Measurements from ENCODE around the gene KAT6B. TPM values are rescaled to one million over a fixed set of nuclear protein-coding genes. Genes with fewer than 3 reads are reported as not detected.

KAT6B gene
- total and polyA plus RNA-seq, 2 experiments from 2014 or later = 32.0 to 43.9 TPM

DNA sequence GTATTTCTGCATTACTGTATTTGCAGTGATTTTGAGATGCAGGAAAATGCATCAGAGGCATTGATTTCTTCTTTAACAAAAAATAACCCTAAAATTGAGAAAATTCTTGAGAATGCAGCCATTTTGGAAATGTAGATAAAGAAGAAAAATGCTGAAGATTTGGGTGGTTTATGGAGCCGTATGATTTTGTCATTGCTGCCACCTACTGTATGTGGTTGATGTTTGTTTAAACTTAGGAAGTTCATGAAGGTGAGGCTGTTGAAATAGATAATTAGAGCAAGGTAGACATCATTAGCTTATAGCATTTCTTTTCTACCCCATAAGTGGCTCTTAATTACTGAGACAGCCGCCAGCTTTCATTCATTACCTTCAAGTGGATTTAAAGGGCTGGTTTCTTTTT lies 193.0 kb downstream of the KAT6B start:
- no peaks in the 10 kb centered on the region for H3K27me3 ChIP-seq
- TF ChIP-seq CTCF (IDR thresholded peaks at IDR 0.05; ENCODE audit: low read depth, low read length) = peak; percentile 43
- no peaks in the 10 kb centered on the region for H3K9me3 ChIP-seq (ENCODE audit: low read depth)
- no peak overlapping the region for H3K4me3 ChIP-seq
- H3K27ac ChIP-seq = no peak overlapping the region
- H3K36me3 ChIP-seq = peaks cover 9% of the 10 kb centered on the region
- DNase-seq (ENCODE audit: low read depth in 1 of 2, low spot score in 1 of 2) = peak in 1 of 2 donors; percentile 57
- H3K4me1 ChIP-seq (ENCODE audit: low read depth) = peaks cover 7% of the 10 kb centered on the region

DNA sequence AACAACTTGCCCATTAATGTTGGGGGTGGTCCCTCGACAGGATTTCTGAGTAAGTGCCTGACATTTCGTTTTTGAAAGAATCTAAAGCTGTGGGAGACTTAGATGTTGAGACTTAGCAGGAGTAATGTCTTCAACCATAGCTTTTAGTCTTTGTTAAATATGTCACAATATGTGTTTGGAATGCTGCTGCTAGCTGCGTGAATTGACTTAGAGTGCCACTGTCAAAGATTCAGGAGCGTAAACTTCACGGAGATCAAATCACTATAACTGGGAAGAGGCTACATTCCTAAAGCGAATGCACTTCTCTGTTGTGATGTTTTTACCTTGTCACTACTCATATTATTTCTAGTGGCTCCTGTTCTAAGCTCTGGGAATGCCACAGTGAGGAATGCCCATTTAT lies 193.8 kb downstream of the KAT6B start:
- no peak for TF ChIP-seq CTCF (IDR thresholded peaks at IDR 0.05; ENCODE audit: low read depth, low read length)
- no peaks in the 10 kb centered on the region for H3K27me3 ChIP-seq
- no peaks in the 10 kb centered on the region for H3K9me3 ChIP-seq (ENCODE audit: low read depth)
- DNase-seq (ENCODE audit: low read depth in 1 of 2, low spot score in 1 of 2) = no peak
- no peak overlapping the region for H3K27ac ChIP-seq
- peaks cover 15% of the 10 kb centered on the region for H3K36me3 ChIP-seq
- no peak overlapping the region for H3K4me3 ChIP-seq
- peaks cover 7% of the 10 kb centered on the region for H3K4me1 ChIP-seq (ENCODE audit: low read depth)

DNA sequence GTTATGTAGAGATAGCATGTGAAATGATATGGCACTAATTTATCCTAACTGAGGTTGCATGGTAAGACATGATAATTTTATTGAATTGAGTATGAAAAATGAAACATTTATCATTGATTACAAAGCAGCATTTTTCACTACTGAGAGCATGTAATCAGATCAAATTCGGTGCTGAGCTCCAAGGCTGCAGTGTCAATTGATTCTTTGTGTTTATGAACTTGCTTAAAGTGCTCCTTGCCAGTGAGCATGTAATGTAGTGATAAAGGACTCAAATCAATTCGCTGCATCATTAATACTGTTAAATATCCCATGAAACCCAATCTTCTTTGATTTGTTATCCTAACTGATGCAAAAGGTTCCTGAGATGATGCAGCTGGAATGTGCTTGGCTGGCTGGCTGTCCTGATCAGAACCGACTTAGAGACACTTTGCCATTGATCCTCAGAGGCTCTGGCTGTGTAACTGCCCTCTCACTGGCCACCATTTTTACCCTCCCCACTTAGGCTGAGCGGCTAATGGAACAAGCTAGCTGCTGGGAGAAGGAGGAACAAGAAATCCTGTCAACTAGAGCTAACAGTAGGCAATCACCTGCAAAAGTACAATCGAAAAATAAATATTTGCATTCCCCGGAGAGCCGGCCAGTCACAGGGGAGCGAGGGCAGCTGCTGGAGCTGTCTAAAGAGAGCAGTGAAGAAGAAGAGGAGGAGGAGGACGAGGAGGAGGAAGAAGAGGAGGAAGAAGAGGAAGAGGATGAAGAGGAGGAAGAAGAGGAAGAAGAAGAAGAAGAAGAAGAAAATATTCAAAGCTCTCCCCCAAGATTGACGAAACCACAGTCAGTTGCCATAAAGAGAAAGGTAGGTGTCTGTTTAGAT lies 195.2 kb downstream of the KAT6B start:
- DNase-seq (ENCODE audit: low read depth in 1 of 2, low spot score in 1 of 2) = no peak
- no peak for TF ChIP-seq CTCF (IDR thresholded peaks at IDR 0.05; ENCODE audit: low read depth, low read length)
- Histone ChIP-seq H3K4me1 (ENCODE audit: low read depth) (peaks cover 7% of the 10 kb centered on the region), H3K27me3 (no peaks in the 10 kb centered on the region), H3K27ac (no peak overlapping the region), H3K4me3 (no peak overlapping the region), H3K9me3 (ENCODE audit: low read depth) (no peaks in the 10 kb centered on the region), H3K36me3 (peaks cover 25% of the 10 kb centered on the region)

DNA sequence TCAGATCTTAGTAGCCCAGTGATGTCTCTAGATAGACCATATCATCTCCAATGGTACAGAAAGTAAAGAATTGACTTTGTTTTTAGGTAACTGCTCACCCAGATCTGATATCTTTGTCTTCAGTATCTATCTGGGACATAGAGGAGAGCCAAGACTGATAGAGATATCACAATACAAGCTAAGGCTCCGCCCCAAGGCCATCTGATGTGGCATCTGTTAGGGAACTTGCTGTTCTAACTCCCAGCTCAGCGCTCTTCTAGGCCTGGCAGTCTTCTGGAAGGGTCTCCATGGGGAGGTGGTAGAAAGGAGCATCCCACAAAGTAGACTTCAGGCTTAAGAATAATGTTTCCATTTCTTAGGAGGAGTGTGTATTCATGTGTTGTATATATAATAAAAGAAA lies 196.7 kb downstream of the KAT6B start:
- TF ChIP-seq CTCF (IDR thresholded peaks at IDR 0.05; ENCODE audit: low read depth, low read length) = no peak
- Histone ChIP-seq H3K27me3 (no peaks in the 10 kb centered on the region), H3K4me3 (no peak overlapping the region), H3K9me3 (ENCODE audit: low read depth) (no peaks in the 10 kb centered on the region), H3K36me3 (peaks cover 32% of the 10 kb centered on the region), H3K27ac (no peak overlapping the region), H3K4me1 (ENCODE audit: low read depth) (peaks cover 7% of the 10 kb centered on the region)
- no peak for DNase-seq (ENCODE audit: low read depth in 1 of 2, low spot score in 1 of 2)

GRCh38 chr10:75024971-75025523 lies 198.6 kb downstream of the KAT6B start:
- no peak for TF ChIP-seq CTCF (IDR thresholded peaks at IDR 0.05; ENCODE audit: low read depth, low read length)
- Histone ChIP-seq H3K27me3 (no peaks in the 10 kb centered on the region), H3K9me3 (ENCODE audit: low read depth) (no peaks in the 10 kb centered on the region), H3K27ac (no peak overlapping the region), H3K4me1 (ENCODE audit: low read depth) (no peaks in the 10 kb centered on the region), H3K36me3 (peaks cover 43% of the 10 kb centered on the region), H3K4me3 (no peak overlapping the region)
- no peak for DNase-seq (ENCODE audit: low read depth in 1 of 2, low spot score in 1 of 2)
